PC-9 (cell line): ENCODE measurements around the gene THSD8.
"Not testable (repeated sequence)": the region's sequence is repeated elsewhere in the genome, so short reads cannot be mapped to it uniquely, and the experiment has no call there.

Experiments used
- EZH2 ChIP-seq: fragments of 200-600 bp; sonication (generic); IDR thresholded peaks from 2 replicates; pipeline ENCODE4 v1.8.0; 2017; ENCODE audit warnings: antibody characterized with exemption, low read depth
- TF ChIP-seq, protein P1 (sequence below): fragments of 200-600 bp; sonication (generic); conservative IDR thresholded peaks from 2 replicates; pipeline ENCODE4 v1.6.1; 2017; ENCODE audit warnings: mixed run types, antibody characterized with exemption, mild to moderate bottlenecking, moderate library complexity

DNA sequence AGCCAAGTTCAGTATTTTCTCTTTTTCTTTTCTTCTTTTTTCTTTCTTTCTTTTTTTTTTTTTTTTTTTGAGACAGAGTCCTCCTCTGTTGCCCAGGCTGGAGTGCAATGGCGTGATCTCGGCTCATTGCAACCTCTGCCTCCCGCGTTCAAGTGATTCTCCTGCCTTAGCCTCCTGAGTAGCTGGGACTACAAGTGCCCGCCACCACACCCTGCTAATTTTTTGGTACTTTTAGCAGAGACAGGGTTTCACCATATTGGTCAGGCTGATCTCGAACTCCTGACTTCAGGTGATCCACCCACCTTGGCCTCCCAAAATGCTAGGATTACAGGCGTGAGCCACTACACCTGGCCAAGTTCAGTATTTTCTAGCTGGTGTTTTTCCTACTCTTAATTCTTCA, 4.3 kb upstream of the THSD8 start:
- TF ChIP-seq, protein P1, sequence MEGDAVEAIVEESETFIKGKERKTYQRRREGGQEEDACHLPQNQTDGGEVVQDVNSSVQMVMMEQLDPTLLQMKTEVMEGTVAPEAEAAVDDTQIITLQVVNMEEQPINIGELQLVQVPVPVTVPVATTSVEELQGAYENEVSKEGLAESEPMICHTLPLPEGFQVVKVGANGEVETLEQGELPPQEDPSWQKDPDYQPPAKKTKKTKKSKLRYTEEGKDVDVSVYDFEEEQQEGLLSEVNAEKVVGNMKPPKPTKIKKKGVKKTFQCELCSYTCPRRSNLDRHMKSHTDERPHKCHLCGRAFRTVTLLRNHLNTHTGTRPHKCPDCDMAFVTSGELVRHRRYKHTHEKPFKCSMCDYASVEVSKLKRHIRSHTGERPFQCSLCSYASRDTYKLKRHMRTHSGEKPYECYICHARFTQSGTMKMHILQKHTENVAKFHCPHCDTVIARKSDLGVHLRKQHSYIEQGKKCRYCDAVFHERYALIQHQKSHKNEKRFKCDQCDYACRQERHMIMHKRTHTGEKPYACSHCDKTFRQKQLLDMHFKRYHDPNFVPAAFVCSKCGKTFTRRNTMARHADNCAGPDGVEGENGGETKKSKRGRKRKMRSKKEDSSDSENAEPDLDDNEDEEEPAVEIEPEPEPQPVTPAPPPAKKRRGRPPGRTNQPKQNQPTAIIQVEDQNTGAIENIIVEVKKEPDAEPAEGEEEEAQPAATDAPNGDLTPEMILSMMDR = not testable (repeated sequence)
- not testable (repeated sequence) for TF ChIP-seq EZH2
